Mammary microvascular endothelial cell (primary cell): ENCODE data around the gene EOLA1. TPM values are rescaled to one million over a fixed set of nuclear protein-coding genes. Genes with fewer than 3 reads are reported as not detected.

Experiments
- total RNA-seq: library from RNA; depleted of rRNA; stranded (reverse); fragments of >200 nt; gene quantifications from 2 replicates; pipeline ENCODE4 v1.2.3, GENCODE V29; 2015

EOLA1 gene
- total RNA-seq: 8.4 and 21.3 TPM in 2 replicates

DNA sequence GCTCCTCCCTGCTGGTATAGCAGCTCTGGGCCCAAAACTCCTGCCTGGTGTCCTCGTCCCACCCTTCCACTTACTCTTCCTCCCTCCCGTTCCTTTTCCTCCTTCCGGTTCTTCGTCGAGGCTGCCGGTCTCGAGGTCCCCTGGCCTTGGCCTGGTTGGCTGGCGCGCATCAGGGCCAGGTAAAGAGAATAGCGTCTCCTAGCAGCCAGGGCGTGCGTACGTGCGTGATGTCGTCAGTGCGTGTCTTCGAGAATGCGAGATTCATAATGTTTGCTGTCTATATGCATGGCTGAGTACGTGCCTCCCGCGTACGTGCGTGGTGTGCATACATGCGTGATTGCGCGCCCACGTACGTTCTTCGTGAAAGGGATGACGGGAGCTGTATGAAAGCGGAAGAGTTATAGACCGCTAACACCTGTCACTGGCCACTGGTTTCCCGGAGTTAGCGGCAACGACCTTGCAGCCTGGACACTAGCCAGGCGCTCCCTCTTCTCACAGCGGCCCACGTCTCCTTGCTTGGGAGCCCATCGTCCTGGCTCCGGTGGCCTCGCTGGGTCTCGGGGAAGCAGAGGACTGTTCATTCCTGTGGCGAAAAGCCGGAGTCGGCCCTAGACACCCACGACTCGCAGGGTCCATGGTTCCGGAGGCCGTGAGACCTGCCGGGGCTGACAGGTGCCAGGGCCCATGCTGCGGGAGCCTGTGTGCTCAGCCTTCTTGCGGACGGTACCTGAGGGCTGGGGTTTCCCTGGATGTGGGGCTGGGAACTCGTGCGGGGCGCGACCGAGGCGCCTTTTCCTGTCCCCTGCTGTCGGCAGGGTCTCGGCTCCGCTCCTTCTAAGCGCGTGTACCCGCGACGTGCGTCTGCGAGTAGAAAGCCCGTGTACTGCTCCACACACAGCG, at the start of gene EOLA1:
Gene EOLA1 (plus strand): TSS at position 392 of the 900 bp plus-strand sequence. CDS start 4,619 bp downstream, outside the sequence.

DNA sequence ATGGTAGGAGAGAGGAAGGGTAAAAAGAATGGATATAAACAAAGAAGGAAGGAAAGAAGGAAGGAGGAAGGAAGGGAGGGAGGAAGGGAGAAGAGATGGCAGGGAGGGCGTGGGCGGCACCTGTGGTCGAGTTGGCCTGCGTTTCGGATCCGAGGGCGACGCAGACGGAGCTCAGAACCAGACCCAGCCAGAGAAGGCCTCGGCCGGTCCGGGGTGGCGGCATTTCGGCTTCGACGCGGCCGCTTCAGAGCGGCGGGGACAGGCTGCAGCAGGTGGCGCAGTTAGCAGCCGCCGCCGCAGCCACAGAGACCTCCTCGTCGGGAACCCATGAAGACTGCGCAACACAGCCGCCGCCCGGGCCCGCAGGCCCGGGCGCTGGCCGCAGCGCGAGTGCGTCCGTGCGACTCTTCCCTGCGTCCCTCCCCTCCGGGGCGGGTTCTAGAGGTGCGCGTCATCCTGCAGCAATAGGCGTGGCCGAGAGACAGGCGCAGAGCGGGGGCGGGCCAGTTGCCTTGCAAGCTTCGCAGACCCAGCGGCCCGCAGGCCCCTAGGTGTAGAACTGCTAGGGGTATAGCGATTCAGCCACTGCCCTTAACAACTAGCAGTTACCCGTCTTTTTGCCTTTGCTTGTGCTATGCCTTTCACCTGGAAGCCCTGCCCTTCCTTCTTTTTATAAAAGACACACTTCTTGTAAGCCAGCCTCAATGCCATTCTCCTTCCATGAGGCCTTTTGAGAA, 35.7 kb upstream of the EOLA1 start, which contains the start of gene IDS:
Gene IDS (minus strand): TSS at position 392 of the 737 bp plus-strand sequence. CDS start 169 bp downstream, at position 223.

GRCh38 chrX:149549701-149550100, 8.9 kb downstream of the EOLA1 start, which contains the start of gene HSFX3:
TSS of gene HSFX3 (minus strand) at chrX:149549924. CDS start at chrX:149549852, 72 bp downstream.

GRCh38 chrX:149587359-149587758, 46.5 kb downstream of the EOLA1 start, which contains the start of gene MAGEA9B:
TSS of gene MAGEA9B (minus strand) at chrX:149587459. CDS start at chrX:149583179, 4,280 bp downstream.

DNA sequence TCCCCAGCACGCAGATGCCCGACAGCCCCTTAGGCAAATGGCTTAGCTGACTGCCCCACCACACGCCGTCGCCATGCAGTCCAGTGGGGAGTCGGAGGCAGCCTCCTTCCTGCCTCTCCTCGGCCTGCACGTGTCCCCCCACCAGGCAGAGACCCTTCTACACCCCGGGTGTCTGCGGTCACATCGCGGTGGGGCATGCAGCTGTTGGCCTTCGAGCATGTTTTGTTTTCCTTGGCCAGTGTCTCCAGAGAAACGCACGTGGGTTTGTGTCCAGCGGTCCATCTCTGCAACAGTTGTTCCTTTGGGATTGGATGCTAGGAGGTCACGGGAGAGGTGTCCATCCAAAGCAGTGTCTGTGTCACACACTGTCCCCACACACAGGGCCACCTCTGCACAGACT, 54.4 kb downstream of the EOLA1 start, which contains the start of gene HSFX2:
Gene HSFX2 (minus strand): TSS at position 101 of the 400 bp plus-strand sequence. CDS start 614 bp downstream, outside the sequence.

Other genes with a start within 250 kb of the EOLA1 start
- 26.3 and 27.8 TPM in 2 replicates for gene IDS, start 35.7 kb upstream of the EOLA1 start, total RNA-seq
- gene HSFX3, start 8.9 kb downstream of the EOLA1 start, total RNA-seq: not detected in 2 replicates
- gene MAGEA9B, start 46.4 kb downstream of the EOLA1 start, total RNA-seq: not detected in 2 replicates
- not detected in 2 replicates for gene HSFX2, start 54.3 kb downstream of the EOLA1 start, total RNA-seq
- 6.3 TPM in 2 replicates for gene TMEM185A, start 90.8 kb downstream of the EOLA1 start, total RNA-seq
- gene MAGEA11, start 171.0 kb downstream of the EOLA1 start, total RNA-seq: not detected in 2 replicates
- 0.07 TPM in 1 of 2 replicates, not detected in the other for gene HSFX1, start 233.1 kb downstream of the EOLA1 start, total RNA-seq
- not detected in 2 replicates for gene MAGEA9, start 240.9 kb downstream of the EOLA1 start, total RNA-seq